Measurements from ENCODE around the gene CRISPLD2.

CRISPLD2 gene

DNA sequence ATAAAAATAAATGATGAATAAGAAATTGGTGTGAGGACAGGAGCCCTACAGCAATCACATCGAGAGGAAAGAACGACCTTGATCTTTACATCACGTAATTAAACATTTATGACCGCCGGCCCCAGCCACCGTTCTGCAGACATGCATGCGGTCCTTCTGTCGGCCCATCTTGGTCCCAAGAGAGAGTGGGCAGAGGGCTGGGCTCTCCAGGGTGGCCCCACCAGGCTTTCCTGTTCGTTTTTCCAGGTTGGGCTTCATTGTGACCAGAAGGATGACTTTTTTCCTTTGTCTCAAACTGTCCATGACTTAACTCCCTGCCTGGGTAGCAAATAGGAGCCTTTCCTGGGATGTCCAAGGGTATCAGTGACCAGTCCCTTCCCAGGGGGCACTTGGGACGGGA lies 3.3 kb upstream of the CRISPLD2 start:
- Histone ChIP-seq H3K27ac (replicated peaks; ENCODE audit: low read length) (no peak overlapping the region), H3K4me3 (ENCODE audit: low read length in 2 of 2) (no peak overlapping the region), H3K36me3 (replicated peaks in 1 of 2; ENCODE audit: control insufficient read depth in 2 of 2, insufficient read depth in 2 of 2, low read length in 2 of 2) (no peaks in the 10 kb centered on the region), H3K18ac (ENCODE audit: low read length) (no peak overlapping the region), H3K4ac (ENCODE audit: low read length) (no peak overlapping the region), H3K9me3 (replicated peaks in 1 of 2; ENCODE audit: control insufficient read depth in 2 of 2, insufficient read depth in 1 of 2, low read depth in 1 of 2, low read length in 2 of 2) (peaks cover 0 to 4% of the 10 kb centered on the region in 2 donors), H2AK5ac (ENCODE audit: low read depth, low read length) (no peak overlapping the region), H3K4me1 (ENCODE audit: control insufficient read depth in 2 of 2, insufficient read depth in 1 of 2, low read depth in 1 of 2, low read length in 2 of 2) (peaks cover 3 to 6% of the 10 kb centered on the region in 2 donors), H3K23ac (ENCODE audit: low read depth, low read length, poor library complexity) (no peak overlapping the region), H2BK5ac (ENCODE audit: low read length) (no peak overlapping the region), H3K4me2 (ENCODE audit: insufficient read depth, low read length, poor library complexity, severe bottlenecking) (no peak overlapping the region), H3K9ac (ENCODE audit: low read depth, low read length, poor library complexity) (no peak overlapping the region), H4K91ac (ENCODE audit: low read depth, low read length, poor library complexity) (no peak overlapping the region), H2AFZ (ENCODE audit: low read length) (no peak overlapping the region), H4K8ac (ENCODE audit: low read depth, low read length) (no peak overlapping the region), H3K27me3 (ENCODE audit: control insufficient read depth in 3 of 3, insufficient read depth in 3 of 3, low read depth in 1 of 3, low read length in 3 of 3) (peaks cover 0 to 79% (median 27%) of the 10 kb centered on the region in 3 experiments), H3K14ac (ENCODE audit: low read length) (no peak overlapping the region), H2BK15ac (ENCODE audit: low read length) (no peak overlapping the region), H2BK120ac (ENCODE audit: low read depth, low read length) (no peak overlapping the region), H3K79me1 (ENCODE audit: low read depth, low read length) (no peaks in the 10 kb centered on the region), H2BK12ac (ENCODE audit: low read length) (no peak overlapping the region)
- WGBS, 2 donors (ENCODE audit: extremely low coverage in 2 of 2, insufficient read length in 2 of 2, insufficient replicate concordance in 1 of 2): no CpG with 5 or more reads among the region's 10 CpGs
- no peak for DNase-seq (ENCODE audit: low spot score)

- no peak overlapping the region for H3K27ac ChIP-seq (replicated peaks; ENCODE audit: low read length)
- H3K23ac ChIP-seq (ENCODE audit: low read depth, low read length, poor library complexity): no peak overlapping the region
- no peak overlapping the region for H3K4me3 ChIP-seq (ENCODE audit: low read length in 2 of 2)
- H2AFZ ChIP-seq (ENCODE audit: low read length): no peak overlapping the region
- no peak overlapping the region for H4K91ac ChIP-seq (ENCODE audit: low read depth, low read length, poor library complexity)
- no peak overlapping the region for H3K4me2 ChIP-seq (ENCODE audit: insufficient read depth, low read length, poor library complexity, severe bottlenecking)
- H3K36me3 ChIP-seq (replicated peaks in 1 of 2; ENCODE audit: control insufficient read depth in 2 of 2, insufficient read depth in 2 of 2, low read length in 2 of 2): no peaks in the 10 kb centered on the region
- no peak overlapping the region for H2BK120ac ChIP-seq (ENCODE audit: low read depth, low read length)
- WGBS, 2 donors (ENCODE audit: extremely low coverage in 2 of 2, insufficient read length in 2 of 2, insufficient replicate concordance in 1 of 2): no CpG with 5 or more reads among the region's 10 CpGs
- H2AK5ac ChIP-seq (ENCODE audit: low read depth, low read length): no peak overlapping the region
- H3K9me3 ChIP-seq (replicated peaks in 1 of 2; ENCODE audit: control insufficient read depth in 2 of 2, insufficient read depth in 1 of 2, low read depth in 1 of 2, low read length in 2 of 2): peaks cover 0 to 4% of the 10 kb centered on the region in 2 donors
- no peak overlapping the region for H3K4ac ChIP-seq (ENCODE audit: low read length)
- H2BK5ac ChIP-seq (ENCODE audit: low read length): no peak overlapping the region
- no peak overlapping the region for H3K9ac ChIP-seq (ENCODE audit: low read depth, low read length, poor library complexity)
- H3K18ac ChIP-seq (ENCODE audit: low read length): no peak overlapping the region
- DNase-seq (ENCODE audit: low spot score): no peak
- H2BK12ac ChIP-seq (ENCODE audit: low read length): no peak overlapping the region
- H3K27me3 ChIP-seq (ENCODE audit: control insufficient read depth in 3 of 3, insufficient read depth in 3 of 3, low read depth in 1 of 3, low read length in 3 of 3): peaks cover 0 to 81% (median 29%) of the 10 kb centered on the region in 3 experiments
- no peaks in the 10 kb centered on the region for H3K79me1 ChIP-seq (ENCODE audit: low read depth, low read length)
- peaks cover 3 to 6% of the 10 kb centered on the region in 2 donors for H3K4me1 ChIP-seq (ENCODE audit: control insufficient read depth in 2 of 2, insufficient read depth in 1 of 2, low read depth in 1 of 2, low read length in 2 of 2)
- H4K8ac ChIP-seq (ENCODE audit: low read depth, low read length): no peak overlapping the region
- H3K14ac ChIP-seq (ENCODE audit: low read length): no peak overlapping the region
- H2BK15ac ChIP-seq (ENCODE audit: low read length): peak overlapping the region; percentile 14
These were observed 2.6 kb upstream of the CRISPLD2 start for GRCh38 chr16:84817206-84817605.

DNA sequence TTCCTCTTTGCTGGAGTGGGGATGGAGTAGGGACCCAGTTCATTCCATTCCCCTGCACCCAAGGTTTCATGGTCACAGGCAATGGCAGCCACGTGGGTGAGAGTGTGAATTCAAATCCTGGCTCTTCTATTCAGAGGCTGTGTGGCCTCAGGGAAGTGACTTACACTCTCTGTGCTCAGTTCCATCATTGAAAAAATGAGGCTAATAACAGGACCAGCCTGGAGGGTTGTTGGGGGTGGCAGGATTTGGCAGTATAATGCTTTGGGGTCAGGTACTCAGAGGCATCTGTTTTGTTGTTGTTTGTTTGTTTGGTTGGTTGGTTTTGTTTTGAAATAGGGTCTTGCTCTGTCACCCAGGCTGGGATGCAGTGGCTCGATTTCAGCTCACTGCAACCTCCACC lies 2.2 kb upstream of the CRISPLD2 start:
- H3K4ac ChIP-seq (ENCODE audit: low read length): no peak overlapping the region
- DNase-seq (ENCODE audit: low spot score): no peak
- no peak overlapping the region for H2AFZ ChIP-seq (ENCODE audit: low read length)
- H3K36me3 ChIP-seq (replicated peaks in 1 of 2; ENCODE audit: control insufficient read depth in 2 of 2, insufficient read depth in 2 of 2, low read length in 2 of 2): no peaks in the 10 kb centered on the region
- H3K18ac ChIP-seq (ENCODE audit: low read length): no peak overlapping the region
- H3K14ac ChIP-seq (ENCODE audit: low read length): no peak overlapping the region
- H2BK15ac ChIP-seq (ENCODE audit: low read length): peak overlapping the region; percentile 14
- H3K27me3 ChIP-seq (ENCODE audit: control insufficient read depth in 3 of 3, insufficient read depth in 3 of 3, low read depth in 1 of 3, low read length in 3 of 3): peaks cover 0 to 81% (median 29%) of the 10 kb centered on the region in 3 experiments
- no peaks in the 10 kb centered on the region for H3K79me1 ChIP-seq (ENCODE audit: low read depth, low read length)
- no peak overlapping the region for H4K8ac ChIP-seq (ENCODE audit: low read depth, low read length)
- no CpG with 5 or more reads among the region's 2 CpGs for WGBS, 2 donors (ENCODE audit: extremely low coverage in 2 of 2, insufficient read length in 2 of 2, insufficient replicate concordance in 1 of 2)
- no peak overlapping the region for H3K23ac ChIP-seq (ENCODE audit: low read depth, low read length, poor library complexity)
- H3K9ac ChIP-seq (ENCODE audit: low read depth, low read length, poor library complexity): no peak overlapping the region
- peaks cover 0 to 4% of the 10 kb centered on the region in 2 donors for H3K9me3 ChIP-seq (replicated peaks in 1 of 2; ENCODE audit: control insufficient read depth in 2 of 2, insufficient read depth in 1 of 2, low read depth in 1 of 2, low read length in 2 of 2)
- H3K4me2 ChIP-seq (ENCODE audit: insufficient read depth, low read length, poor library complexity, severe bottlenecking): no peak overlapping the region
- H2BK5ac ChIP-seq (ENCODE audit: low read length): no peak overlapping the region
- no peak overlapping the region for H3K4me3 ChIP-seq (ENCODE audit: low read length in 2 of 2)
- H3K27ac ChIP-seq (replicated peaks; ENCODE audit: low read length): no peak overlapping the region
- peaks cover 3 to 6% of the 10 kb centered on the region in 2 donors for H3K4me1 ChIP-seq (ENCODE audit: control insufficient read depth in 2 of 2, insufficient read depth in 1 of 2, low read depth in 1 of 2, low read length in 2 of 2)
- H2BK120ac ChIP-seq (ENCODE audit: low read depth, low read length): no peak overlapping the region
- H2BK12ac ChIP-seq (ENCODE audit: low read length): no peak overlapping the region
- H2AK5ac ChIP-seq (ENCODE audit: low read depth, low read length): no peak overlapping the region
- no peak overlapping the region for H4K91ac ChIP-seq (ENCODE audit: low read depth, low read length, poor library complexity)

DNA sequence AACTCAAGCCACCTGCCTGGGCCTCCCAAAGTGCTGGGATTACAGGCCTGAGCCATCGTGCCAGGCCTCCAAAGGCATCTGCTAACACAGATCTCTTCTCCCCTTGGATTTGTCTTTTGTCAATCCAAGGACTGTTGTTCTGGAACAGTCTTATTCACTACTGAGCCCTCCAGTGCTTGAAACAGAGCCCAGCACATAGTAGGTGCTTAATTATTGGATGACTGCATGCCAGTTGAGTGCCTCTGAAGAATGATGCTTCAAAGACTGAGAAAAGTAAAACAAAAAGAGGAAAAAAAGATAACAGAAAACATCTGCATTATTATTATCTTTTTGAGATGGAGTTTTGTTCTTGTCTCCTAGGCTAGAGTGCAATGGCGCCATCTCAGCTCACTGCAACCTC lies 1.7 kb upstream of the CRISPLD2 start:
- Histone ChIP-seq H2BK15ac (ENCODE audit: low read length) (no peak overlapping the region), H2BK5ac (ENCODE audit: low read length) (no peak overlapping the region), H3K4me1 (ENCODE audit: control insufficient read depth in 2 of 2, insufficient read depth in 1 of 2, low read depth in 1 of 2, low read length in 2 of 2) (peaks cover 3 to 6% of the 10 kb centered on the region in 2 donors), H2AFZ (ENCODE audit: low read length) (no peak overlapping the region), H3K36me3 (replicated peaks in 1 of 2; ENCODE audit: control insufficient read depth in 2 of 2, insufficient read depth in 2 of 2, low read length in 2 of 2) (no peaks in the 10 kb centered on the region), H2AK5ac (ENCODE audit: low read depth, low read length) (no peak overlapping the region), H3K4me2 (ENCODE audit: insufficient read depth, low read length, poor library complexity, severe bottlenecking) (no peak overlapping the region), H3K9ac (ENCODE audit: low read depth, low read length, poor library complexity) (no peak overlapping the region), H4K8ac (ENCODE audit: low read depth, low read length) (no peak overlapping the region), H3K23ac (ENCODE audit: low read depth, low read length, poor library complexity) (no peak overlapping the region), H3K4ac (ENCODE audit: low read length) (no peak overlapping the region), H3K27me3 (ENCODE audit: control insufficient read depth in 3 of 3, insufficient read depth in 3 of 3, low read depth in 1 of 3, low read length in 3 of 3) (peaks cover 0 to 81% (median 29%) of the 10 kb centered on the region in 3 experiments), H2BK12ac (ENCODE audit: low read length) (no peak overlapping the region), H2BK120ac (ENCODE audit: low read depth, low read length) (no peak overlapping the region), H3K27ac (replicated peaks; ENCODE audit: low read length) (no peak overlapping the region), H3K9me3 (replicated peaks in 1 of 2; ENCODE audit: control insufficient read depth in 2 of 2, insufficient read depth in 1 of 2, low read depth in 1 of 2, low read length in 2 of 2) (peaks cover 0 to 4% of the 10 kb centered on the region in 2 donors), H4K91ac (ENCODE audit: low read depth, low read length, poor library complexity) (no peak overlapping the region), H3K79me1 (ENCODE audit: low read depth, low read length) (no peaks in the 10 kb centered on the region), H3K18ac (ENCODE audit: low read length) (no peak overlapping the region), H3K4me3 (ENCODE audit: low read length in 2 of 2) (no peak overlapping the region), H3K14ac (ENCODE audit: low read length) (no peak overlapping the region)
- no peak for DNase-seq (ENCODE audit: low spot score)
- WGBS, 2 donors (ENCODE audit: extremely low coverage in 2 of 2, insufficient read length in 2 of 2, insufficient replicate concordance in 1 of 2): no CpG with 5 or more reads among the region's 2 CpGs
